ENCODE data around the gene PITX2. TPM values are rescaled to one million over a fixed set of nuclear protein-coding genes. Genes with fewer than 3 reads are reported as not detected.

The PITX2 gene
- total and polyA plus RNA-seq, 7 donors, result 12.4 to 66.3 (median 49.2) TPM

GRCh38 chr4:110615353-110616237 lies 7.3 kb downstream of the PITX2 start:
- WGBS, 3 donors, result 56 to 75% (median 72%) methylated on average over 38 of the region's 38 CpGs
- H3K36me3 ChIP-seq (ENCODE audit: insufficient read depth in 1 of 2, low read depth in 1 of 2), result no peaks in the 10 kb centered on the region
- peaks cover 7% of the 10 kb centered on the region for H3K4me1 ChIP-seq
- H3K27ac ChIP-seq, result no peak overlapping the region
- TF ChIP-seq CTCF (IDR thresholded peaks at IDR 0.05), result no peak
- no peaks in the 10 kb centered on the region for H3K9me3 ChIP-seq
- ATAC-seq (no peak), DNase-seq (no peak)
- no peak overlapping the region for H3K4me3 ChIP-seq
- intact Hi-C loops (cut with DNase I), result no loop called here
- H3K27me3 ChIP-seq (ENCODE audit: insufficient read depth in 3 of 3, low read length in 2 of 3), result peaks cover 0 to 35% (median 5%) of the 10 kb centered on the region in 3 donors

- DNase-seq (no peak), ATAC-seq (no peak)
- intact Hi-C loops (cut with DNase I), result no loop called here
- Histone ChIP-seq H3K4me3 (no peak overlapping the region), H3K9me3 (no peaks in the 10 kb centered on the region), H3K4me1 (peaks cover 7% of the 10 kb centered on the region), H3K36me3 (ENCODE audit: insufficient read depth in 1 of 2, low read depth in 1 of 2) (no peaks in the 10 kb centered on the region), H3K27ac (no peak overlapping the region), H3K27me3 (ENCODE audit: insufficient read depth in 3 of 3, low read length in 2 of 3) (peaks cover 0 to 35% (median 6%) of the 10 kb centered on the region in 3 donors)
- no peak for TF ChIP-seq CTCF (IDR thresholded peaks at IDR 0.05)
- WGBS, 3 donors, result 67 to 86% (median 70%) methylated on average over 19 of the region's 19 CpGs
Observed at GRCh38 chr4:110614976-110615352, 7.9 kb downstream of the PITX2 start.

- WGBS, 3 donors, result 60 to 69% (median 66%) methylated on average over 27 of the region's 27 CpGs
- no peaks in the 10 kb centered on the region for H3K36me3 ChIP-seq (ENCODE audit: insufficient read depth in 1 of 2, low read depth in 1 of 2)
- H3K9me3 ChIP-seq, result no peaks in the 10 kb centered on the region
- intact Hi-C loops (cut with DNase I), result no loop called here
- ATAC-seq (no peak), DNase-seq (no peak)
- H3K27ac ChIP-seq, result no peak overlapping the region
- no peak for TF ChIP-seq CTCF (IDR thresholded peaks at IDR 0.05)
- H3K4me3 ChIP-seq, result no peak overlapping the region
- peaks cover 0 to 32% (median 6%) of the 10 kb centered on the region in 3 donors for H3K27me3 ChIP-seq (ENCODE audit: insufficient read depth in 3 of 3, low read length in 2 of 3)
- H3K4me1 ChIP-seq, result peaks cover 10% of the 10 kb centered on the region
Observed at GRCh38 chr4:110614173-110614963, 8.5 kb downstream of the PITX2 start.

- 54 to 74% (median 66%) methylated on average over 3 of the region's 3 CpGs for WGBS, 3 donors
Observed at GRCh38 chr4:110613745-110614144, 9.1 kb downstream of the PITX2 start.

More at GRCh38 chr4:110613745-110614144, 9.1 kb downstream of the PITX2 start:
- DNase-seq (no peak), ATAC-seq (no peak)
- Histone ChIP-seq H3K9me3 (no peaks in the 10 kb centered on the region), H3K4me3 (no peak overlapping the region), H3K4me1 (peaks cover 10% of the 10 kb centered on the region), H3K27me3 (ENCODE audit: insufficient read depth in 3 of 3, low read length in 2 of 3) (peaks cover 0 to 26% (median 6%) of the 10 kb centered on the region in 3 donors), H3K27ac (no peak overlapping the region), H3K36me3 (ENCODE audit: insufficient read depth in 1 of 2, low read depth in 1 of 2) (no peaks in the 10 kb centered on the region)
- no peak for TF ChIP-seq CTCF (IDR thresholded peaks at IDR 0.05)
- intact Hi-C loops (cut with DNase I), result no loop called here

All from psoas muscle (tissue), 8 donors.